ENCODE measurements around the gene RERE.
"Not testable (repeated sequence)": the region's sequence is repeated elsewhere in the genome, so short reads cannot be mapped to it uniquely, and the experiment has no call there.

The RERE gene

DNA sequence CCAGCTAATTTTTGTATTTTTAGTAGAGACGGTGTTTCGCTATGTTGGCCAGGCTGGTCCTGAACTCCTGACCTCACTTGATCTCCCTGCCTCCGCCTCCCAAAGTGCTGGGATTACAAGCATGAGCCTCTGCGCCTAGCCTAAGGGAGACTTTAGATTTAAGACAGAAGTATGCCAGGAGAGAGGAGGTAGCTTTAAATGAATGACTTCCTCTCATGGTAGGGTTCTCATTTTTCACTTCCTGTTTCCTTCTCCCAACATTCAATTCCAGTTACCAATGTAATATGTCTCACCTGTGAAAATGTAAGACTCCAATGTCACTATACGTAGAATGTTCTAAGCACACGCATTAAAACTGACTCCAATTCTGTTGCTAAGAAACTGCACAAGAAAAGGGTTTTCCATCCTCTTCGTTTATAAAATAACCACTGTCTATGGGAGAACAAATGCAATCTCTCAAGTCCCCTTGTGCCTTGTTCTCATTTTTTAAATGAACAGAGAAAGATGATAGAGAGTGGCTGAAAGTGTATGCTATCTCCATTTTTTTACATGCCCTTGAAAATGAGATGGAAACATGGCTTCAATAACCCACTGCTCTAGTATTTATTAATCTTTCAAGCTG is 359.6 kb downstream of the RERE start:
- Mint-ChIP-seq H3K27me3 (no peaks in the 10 kb centered on the region), H3K9me3 (no peaks in the 10 kb centered on the region), H3K27ac (no peak overlapping the region), H3K36me3 (ENCODE audit: low read depth) (peaks cover 12% of the 10 kb centered on the region), H3K4me1 (ENCODE audit: low read depth) (peaks cover 41% of the 10 kb centered on the region), H3K4me3 (no peak overlapping the region)
- DNase-seq, result no peak

DNA sequence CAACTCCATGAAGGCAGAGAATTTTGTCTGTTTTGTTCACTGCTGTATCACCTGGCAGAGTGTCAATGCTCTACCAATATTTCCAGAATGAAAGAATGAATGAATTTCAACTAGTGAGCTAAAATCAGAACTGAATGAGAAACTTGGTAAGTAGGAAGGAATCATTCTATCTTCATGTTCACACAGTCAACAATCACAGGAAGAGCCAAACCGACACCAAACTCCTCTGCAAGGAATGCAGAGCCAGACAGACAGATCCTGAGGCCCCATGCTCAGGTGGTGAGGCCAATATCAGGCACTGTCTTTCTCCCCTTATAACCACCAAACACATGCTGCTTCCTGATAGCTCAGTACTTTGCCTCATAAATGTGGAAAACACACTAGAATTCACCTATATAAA is 360.4 kb downstream of the RERE start:
- Mint-ChIP-seq H3K27ac (no peak overlapping the region), H3K4me3 (no peak overlapping the region)

DNA sequence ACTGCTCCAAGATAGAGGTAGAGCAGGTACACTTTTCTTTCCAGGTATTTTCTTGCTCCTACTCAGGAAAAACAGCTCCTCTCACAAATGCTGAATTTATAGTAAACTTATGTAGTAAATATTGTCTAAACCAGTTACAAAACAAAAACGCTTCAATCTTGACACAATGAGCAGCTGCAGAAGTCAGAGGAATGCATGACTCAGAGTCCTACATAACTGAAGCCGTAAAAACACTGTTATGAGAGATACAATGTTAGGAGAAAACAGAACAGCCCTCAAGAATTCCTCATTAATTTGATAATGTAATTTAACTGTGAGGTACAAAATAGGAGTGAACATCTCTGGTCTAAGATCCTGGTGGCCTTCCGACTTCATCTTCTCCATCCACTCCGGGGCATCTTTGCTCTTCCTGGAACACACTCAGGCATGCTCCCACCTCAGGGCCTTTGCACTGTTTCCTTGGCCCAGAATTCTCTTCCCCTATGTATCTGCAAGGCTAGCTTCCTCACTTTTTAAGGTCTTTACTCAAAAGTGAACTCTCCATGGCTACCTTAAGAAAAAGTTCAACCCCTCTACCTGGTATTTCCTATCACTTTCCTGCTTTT is 361.0 kb downstream of the RERE start:
- DNase-seq, result no peak
- no peaks in the 10 kb centered on the region for H3K9me3 Mint-ChIP-seq

More for the DNA sequence above, 360.4 kb downstream of the RERE start:
- peaks cover 7% of the 10 kb centered on the region for H3K36me3 Mint-ChIP-seq (ENCODE audit: low read depth)
- peaks cover 34% of the 10 kb centered on the region for H3K4me1 Mint-ChIP-seq (ENCODE audit: low read depth)
- no peaks in the 10 kb centered on the region for H3K27me3 Mint-ChIP-seq
- H3K9me3 Mint-ChIP-seq, result no peaks in the 10 kb centered on the region
- no peak for DNase-seq

DNA sequence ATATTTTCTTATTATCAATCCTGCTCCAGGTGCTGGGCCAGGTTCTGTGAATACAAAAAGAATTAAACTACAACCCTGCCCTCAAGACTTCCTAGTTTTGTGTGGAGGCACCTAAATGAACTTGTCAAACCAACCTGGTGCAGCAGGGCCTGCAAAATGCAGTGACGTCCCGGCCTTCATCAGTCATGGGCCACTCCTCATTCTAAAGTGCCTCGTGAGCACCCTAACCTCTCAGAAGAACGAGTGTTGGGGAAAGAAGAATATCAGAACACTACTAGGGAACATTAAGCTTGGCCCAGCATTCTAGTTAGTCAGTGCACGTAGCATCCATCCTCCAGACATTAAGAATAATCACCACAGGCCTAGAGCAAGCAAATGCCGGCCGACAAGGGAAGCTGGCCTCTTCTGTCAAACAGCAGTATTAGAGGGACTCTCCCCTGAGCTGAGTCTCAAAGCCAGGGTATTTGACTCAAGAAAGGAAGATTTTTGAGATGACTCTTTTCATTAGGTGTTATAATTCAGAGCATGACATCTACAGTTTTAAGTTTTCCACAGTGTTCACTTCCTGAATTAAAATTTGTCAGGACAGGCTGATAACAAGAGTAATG is 361.6 kb downstream of the RERE start:
- H3K4me3 Mint-ChIP-seq, result no peak overlapping the region
- H3K27me3 Mint-ChIP-seq, result no peaks in the 10 kb centered on the region
- no peaks in the 10 kb centered on the region for H3K9me3 Mint-ChIP-seq
- no peak for DNase-seq
- H3K36me3 Mint-ChIP-seq (ENCODE audit: low read depth), result peaks cover 7% of the 10 kb centered on the region
- peaks cover 28% of the 10 kb centered on the region for H3K4me1 Mint-ChIP-seq (ENCODE audit: low read depth)
- no peak overlapping the region for H3K27ac Mint-ChIP-seq

More for the DNA sequence above, 361.0 kb downstream of the RERE start:
- no peaks in the 10 kb centered on the region for H3K27me3 Mint-ChIP-seq
- peaks cover 32% of the 10 kb centered on the region for H3K4me1 Mint-ChIP-seq (ENCODE audit: low read depth)
- no peak overlapping the region for H3K4me3 Mint-ChIP-seq
- H3K36me3 Mint-ChIP-seq (ENCODE audit: low read depth), result peaks cover 7% of the 10 kb centered on the region
- H3K27ac Mint-ChIP-seq, result no peak overlapping the region

DNA sequence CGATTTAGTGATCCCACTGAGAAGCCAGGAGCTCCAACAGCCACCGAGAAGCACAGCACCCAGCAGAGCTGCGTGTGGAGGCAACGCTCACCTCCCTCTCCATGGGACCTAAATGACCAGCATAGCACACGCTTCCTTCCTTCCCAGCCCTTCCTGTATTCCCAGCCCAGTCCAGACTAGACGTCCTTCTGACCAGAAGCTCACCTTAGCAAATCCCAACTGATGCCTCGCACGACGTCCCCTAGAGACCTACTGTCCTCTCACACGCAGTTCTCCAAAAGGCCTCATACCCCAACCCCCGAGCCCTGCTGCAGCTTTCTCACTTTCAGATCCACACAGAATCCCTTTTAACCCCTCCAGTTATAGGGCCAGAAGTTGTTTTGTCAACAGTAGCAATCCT is 367.1 kb downstream of the RERE start:
- no peak overlapping the region for H3K4me3 Mint-ChIP-seq
- H3K27me3 Mint-ChIP-seq, result no peaks in the 10 kb centered on the region
- no peak overlapping the region for H3K27ac Mint-ChIP-seq
- no peak for DNase-seq
- peaks cover 20% of the 10 kb centered on the region for H3K36me3 Mint-ChIP-seq (ENCODE audit: low read depth)
- H3K4me1 Mint-ChIP-seq (ENCODE audit: low read depth), result peaks cover 23% of the 10 kb centered on the region
- H3K9me3 Mint-ChIP-seq, result no peaks in the 10 kb centered on the region

DNA sequence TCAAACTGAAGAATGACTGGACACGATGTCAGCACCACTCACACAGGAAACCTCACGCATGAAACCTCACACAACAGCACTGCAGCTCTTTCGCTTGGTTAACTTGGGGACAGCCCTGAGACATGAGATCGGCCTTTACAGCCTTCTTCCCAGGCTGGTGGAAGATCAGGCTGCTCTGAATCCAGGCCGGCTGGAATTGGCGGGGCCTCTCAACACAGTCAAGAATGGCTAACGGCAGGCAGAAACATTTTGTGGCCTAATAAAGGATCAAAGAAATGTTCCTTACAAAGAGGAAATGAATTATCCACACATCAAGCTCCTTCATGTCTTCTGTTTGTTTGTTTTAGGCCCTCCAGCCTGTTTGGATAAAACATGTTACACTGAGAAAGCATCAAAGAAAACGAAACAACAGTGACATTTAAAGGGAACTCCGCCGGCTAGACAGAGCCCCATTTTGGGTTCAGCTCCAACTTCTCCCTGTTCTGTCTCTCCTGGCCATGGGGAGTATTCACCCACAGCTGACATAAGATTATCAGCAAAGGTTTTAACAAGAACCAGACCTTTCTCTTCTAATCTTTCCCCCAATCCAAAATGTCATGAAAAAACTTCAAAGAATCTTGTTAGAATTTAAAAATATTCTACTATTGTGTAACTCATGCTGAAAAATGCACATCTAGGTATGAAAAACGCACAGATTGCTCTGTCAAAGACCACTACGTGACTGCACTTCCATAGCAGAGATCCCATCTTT is 368.4 kb downstream of the RERE start:
- H3K4me3 Mint-ChIP-seq, result no peak overlapping the region
- no peak for DNase-seq

DNA sequence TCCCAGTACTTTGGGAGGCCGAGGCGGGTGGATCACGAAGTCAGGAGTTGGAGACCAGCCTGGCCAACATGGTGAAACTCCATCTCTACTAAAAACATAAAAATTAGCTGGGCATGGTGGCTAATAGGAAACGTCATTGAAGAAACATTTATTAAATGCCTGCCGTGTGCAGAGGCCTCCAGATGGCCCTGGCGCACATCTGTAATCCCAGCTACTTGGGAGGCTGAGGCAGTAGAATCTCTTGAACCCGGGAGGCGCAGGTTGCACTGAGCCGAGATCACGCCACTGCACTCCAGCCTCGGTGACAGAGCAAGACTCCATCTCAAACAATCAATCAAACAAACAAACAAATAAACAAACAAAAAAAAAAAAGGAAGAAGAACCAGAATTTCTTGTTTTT is 368.9 kb downstream of the RERE start:
- not testable (repeated sequence) for H3K9me3 Mint-ChIP-seq, DNase-seq, H3K27me3 Mint-ChIP-seq, H3K27ac Mint-ChIP-seq, H3K4me3 Mint-ChIP-seq
- peaks cover 19% of the 10 kb centered on the region for H3K36me3 Mint-ChIP-seq (ENCODE audit: low read depth)
- H3K4me1 Mint-ChIP-seq (ENCODE audit: low read depth), result peaks cover 18% of the 10 kb centered on the region

More for the DNA sequence above, 368.4 kb downstream of the RERE start:
- no peaks in the 10 kb centered on the region for H3K27me3 Mint-ChIP-seq
- no peaks in the 10 kb centered on the region for H3K9me3 Mint-ChIP-seq
- H3K4me1 Mint-ChIP-seq (ENCODE audit: low read depth), result peaks cover 22% of the 10 kb centered on the region
- H3K36me3 Mint-ChIP-seq (ENCODE audit: low read depth), result peaks cover 22% of the 10 kb centered on the region
- H3K27ac Mint-ChIP-seq, result no peak overlapping the region

DNA sequence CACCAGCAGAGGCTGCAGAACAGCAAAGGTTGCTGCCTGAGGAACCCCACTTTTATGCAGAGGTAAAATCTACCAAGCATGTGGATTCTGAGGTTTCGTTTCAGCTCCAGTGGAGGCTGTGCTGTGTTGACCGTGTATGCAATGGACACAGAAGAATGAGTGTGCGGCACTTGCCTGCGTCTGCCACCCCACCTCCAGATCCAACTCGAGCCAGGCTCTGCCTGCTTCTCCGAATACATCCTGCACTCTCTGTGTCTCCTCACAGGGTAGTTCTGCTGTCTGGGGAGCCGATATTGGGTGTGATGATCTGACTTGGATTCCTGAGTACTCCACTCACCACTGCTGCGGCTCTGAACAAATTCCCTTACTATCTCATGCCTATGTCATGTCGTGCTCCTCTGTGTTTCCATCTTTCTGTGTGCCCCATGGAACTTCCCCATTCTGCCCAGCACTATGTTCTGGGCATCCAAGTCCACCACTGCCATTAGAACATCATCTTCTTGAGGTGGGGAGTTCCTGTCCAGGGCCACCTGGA is 369.8 kb downstream of the RERE start:
- peaks cover 21% of the 10 kb centered on the region for H3K36me3 Mint-ChIP-seq (ENCODE audit: low read depth)
- peaks cover 18% of the 10 kb centered on the region for H3K4me1 Mint-ChIP-seq (ENCODE audit: low read depth)
- no peaks in the 10 kb centered on the region for H3K27me3 Mint-ChIP-seq
- no peak overlapping the region for H3K4me3 Mint-ChIP-seq
- DNase-seq, result no peak
- H3K9me3 Mint-ChIP-seq, result no peaks in the 10 kb centered on the region
- no peak overlapping the region for H3K27ac Mint-ChIP-seq

DNA sequence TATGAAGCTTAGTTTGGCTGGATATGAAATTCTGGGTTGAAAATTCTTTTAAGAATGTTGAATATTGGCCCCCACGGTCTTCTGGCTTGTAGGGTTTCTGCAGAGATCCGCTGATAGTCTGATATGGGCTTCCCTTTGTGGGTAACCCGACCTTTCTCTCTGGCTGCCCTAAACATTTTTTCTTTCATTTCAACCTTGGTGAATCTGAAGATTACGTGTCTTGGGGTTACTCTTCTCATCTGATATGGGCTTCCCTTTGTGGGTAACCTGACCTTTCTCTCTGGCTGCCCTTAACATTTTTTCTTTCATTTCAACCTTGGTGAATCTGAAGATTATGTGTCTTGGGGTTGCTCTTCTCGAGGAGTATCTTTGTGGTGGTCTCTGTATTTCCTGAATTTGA is 371.3 kb downstream of the RERE start:
- DNase-seq, H3K27me3 Mint-ChIP-seq, H3K9me3 Mint-ChIP-seq, H3K4me3 Mint-ChIP-seq: not testable (repeated sequence)
- Mint-ChIP-seq H3K27ac (peak overlapping the region; percentile 52), H3K36me3 (ENCODE audit: low read depth) (peaks cover 21% of the 10 kb centered on the region), H3K4me1 (ENCODE audit: low read depth) (peaks cover 18% of the 10 kb centered on the region)

DNA sequence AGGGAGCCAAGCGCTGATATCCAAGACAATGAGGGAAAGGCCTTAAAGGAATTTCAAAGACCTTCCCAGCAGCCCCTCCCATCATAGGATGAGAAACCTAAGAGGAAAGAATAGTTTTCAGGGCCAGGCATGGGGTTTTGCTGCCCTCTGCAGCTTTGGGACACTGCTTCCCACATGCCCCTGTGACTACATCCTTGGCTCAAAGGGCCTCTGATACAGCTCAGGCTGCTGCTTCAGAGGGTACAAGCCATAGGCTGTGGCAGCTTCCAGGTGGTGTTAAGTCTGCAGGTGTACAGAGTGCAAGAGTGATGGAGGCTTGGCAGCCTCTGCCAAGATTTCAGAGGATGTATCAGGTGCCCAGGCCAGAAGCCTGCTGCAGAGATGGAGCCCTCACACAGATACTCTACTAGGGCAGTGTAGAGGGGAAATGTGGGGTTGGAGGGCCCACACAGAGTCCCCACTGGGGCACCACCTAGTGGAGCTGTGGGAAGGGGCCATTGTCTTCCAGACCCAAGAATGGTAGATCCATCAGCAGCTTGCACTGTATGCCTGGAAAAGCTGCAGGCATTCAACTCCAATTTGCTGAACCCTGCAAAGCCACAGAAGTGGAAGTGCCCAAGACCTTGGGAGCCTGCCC is 373.8 kb downstream of the RERE start:
- Mint-ChIP-seq H3K27ac (no peak overlapping the region), H3K36me3 (ENCODE audit: low read depth) (peaks cover 21% of the 10 kb centered on the region), H3K4me1 (ENCODE audit: low read depth) (peaks cover 29% of the 10 kb centered on the region), H3K9me3 (no peaks in the 10 kb centered on the region), H3K27me3 (no peaks in the 10 kb centered on the region), H3K4me3 (no peak overlapping the region)
- no peak for DNase-seq

DNA sequence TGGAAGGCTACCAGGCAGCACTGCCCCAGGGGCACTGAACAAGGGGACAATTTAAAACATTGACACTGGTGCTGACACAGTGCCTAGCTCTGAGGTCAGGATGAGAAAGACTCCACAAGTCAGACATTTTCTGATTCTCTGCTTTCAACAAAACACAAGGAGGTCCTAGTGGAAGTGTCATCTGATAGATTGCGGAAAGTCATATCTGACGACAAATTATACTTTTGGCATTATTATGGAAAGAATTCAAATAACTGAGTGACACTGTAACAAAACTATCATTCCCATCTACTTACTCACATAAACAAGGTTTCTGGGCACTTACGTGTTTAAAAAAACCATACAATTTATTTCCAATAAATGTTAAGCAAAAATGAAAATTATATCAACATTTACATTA is 376.0 kb downstream of the RERE start:
- no peaks in the 10 kb centered on the region for H3K27me3 Mint-ChIP-seq
- H3K4me3 Mint-ChIP-seq, result no peak overlapping the region
- H3K36me3 Mint-ChIP-seq (ENCODE audit: low read depth), result peaks cover 12% of the 10 kb centered on the region
- H3K4me1 Mint-ChIP-seq (ENCODE audit: low read depth), result peaks cover 18% of the 10 kb centered on the region
- DNase-seq, result no peak
- H3K9me3 Mint-ChIP-seq, result no peaks in the 10 kb centered on the region
- H3K27ac Mint-ChIP-seq, result no peak overlapping the region

DNA sequence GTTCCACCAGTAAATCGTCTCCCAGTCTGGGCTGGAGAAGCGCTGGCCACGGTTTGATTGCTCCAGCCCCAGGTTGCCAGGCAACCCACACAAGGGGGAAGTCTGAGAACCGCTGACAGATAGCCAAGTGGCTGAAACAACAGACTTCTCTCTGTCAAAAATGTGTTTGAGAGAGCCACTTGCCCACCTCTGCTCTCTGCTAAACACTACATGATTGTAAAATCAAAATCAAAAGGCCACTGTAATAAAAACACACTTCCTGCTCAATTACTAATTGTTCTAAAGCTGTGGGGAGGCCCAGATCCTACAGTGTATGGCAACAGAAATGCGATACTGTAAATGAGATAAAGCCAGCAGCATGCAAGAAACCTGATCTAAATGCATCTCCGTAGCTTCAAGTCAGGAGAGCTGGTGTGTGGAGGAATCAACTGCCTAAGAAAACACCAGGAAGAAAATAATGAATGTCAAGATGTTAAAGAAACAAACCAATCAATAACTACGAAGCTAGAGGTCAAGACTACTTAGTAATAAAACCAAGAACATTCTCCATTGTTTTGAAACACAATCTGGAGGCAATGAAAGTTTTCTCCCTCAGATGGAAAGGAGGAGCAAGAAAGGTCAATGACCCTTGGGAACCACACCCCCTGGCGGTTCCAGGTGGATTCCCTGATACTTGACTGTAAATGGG is 378.3 kb downstream of the RERE start:
- Mint-ChIP-seq H3K27ac (peak overlapping the region; percentile 41), H3K27me3 (no peaks in the 10 kb centered on the region), H3K9me3 (no peaks in the 10 kb centered on the region), H3K4me3 (no peak overlapping the region), H3K36me3 (ENCODE audit: low read depth) (peaks cover 3% of the 10 kb centered on the region), H3K4me1 (ENCODE audit: low read depth) (peaks cover 11% of the 10 kb centered on the region)
- DNase-seq, result no peak

DNA sequence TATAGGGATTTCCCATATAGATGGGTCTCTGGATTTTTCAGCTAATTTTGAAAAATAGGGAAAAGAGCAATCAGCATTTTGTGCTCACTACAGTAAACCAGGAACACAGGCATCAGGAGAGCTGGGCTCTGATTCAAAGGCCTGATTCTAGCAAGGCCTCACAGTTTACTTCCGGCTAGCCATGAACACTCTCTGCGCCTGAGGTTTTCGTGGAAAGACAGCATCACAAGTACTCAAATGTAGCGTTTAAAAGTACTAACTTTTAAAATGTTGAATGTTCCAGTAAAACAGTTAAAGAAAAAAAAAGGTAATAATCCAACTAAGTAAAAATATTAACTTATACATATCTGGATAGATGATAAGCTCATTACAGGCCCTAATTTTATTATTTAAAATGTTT is 379.0 kb downstream of the RERE start:
- H3K4me3 Mint-ChIP-seq, result no peak overlapping the region
- peaks cover 2% of the 10 kb centered on the region for H3K36me3 Mint-ChIP-seq (ENCODE audit: low read depth)
- no peak for DNase-seq
- no peaks in the 10 kb centered on the region for H3K9me3 Mint-ChIP-seq
- H3K27me3 Mint-ChIP-seq, result no peaks in the 10 kb centered on the region
- H3K27ac Mint-ChIP-seq, result no peak overlapping the region
- H3K4me1 Mint-ChIP-seq (ENCODE audit: low read depth), result peaks cover 11% of the 10 kb centered on the region

DNA sequence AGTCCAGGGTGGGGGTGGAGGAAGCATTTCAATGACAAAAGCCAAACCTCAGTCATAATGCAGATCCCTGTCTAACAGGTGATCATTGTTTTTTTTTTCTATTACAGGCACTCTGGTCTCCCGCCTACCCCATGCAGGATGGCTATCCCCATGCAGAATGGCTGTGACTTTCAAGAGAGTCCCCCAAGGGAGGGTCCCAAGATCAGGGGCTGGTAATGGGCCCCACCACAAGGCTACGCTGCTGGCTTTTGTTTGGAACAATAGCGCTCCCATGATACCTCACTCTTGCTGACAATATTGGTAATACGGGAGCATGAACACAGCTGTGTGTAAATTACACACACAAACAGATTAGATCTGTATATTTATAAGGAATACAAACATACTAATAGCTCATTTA is 380.1 kb downstream of the RERE start:
- no peak overlapping the region for H3K4me3 Mint-ChIP-seq
- H3K27me3 Mint-ChIP-seq, result no peaks in the 10 kb centered on the region
- H3K4me1 Mint-ChIP-seq (ENCODE audit: low read depth), result peaks cover 15% of the 10 kb centered on the region
- no peak for DNase-seq
- H3K36me3 Mint-ChIP-seq (ENCODE audit: low read depth), result no peaks in the 10 kb centered on the region
- no peaks in the 10 kb centered on the region for H3K9me3 Mint-ChIP-seq
- no peak overlapping the region for H3K27ac Mint-ChIP-seq
